Measurements from ENCODE around the gene NSD1. TPM values are rescaled to one million over a fixed set of nuclear protein-coding genes. Genes with fewer than 3 reads are reported as not detected.
A peak's percentile ranks its signal among the peaks of the same experiment; 100 is the strongest.

NSD1 gene
- total and polyA plus RNA-seq, 10 of the 15 experiments (the other 5 are each of a cell fraction or from before 2014, with no cell fraction given): 7.0 to 57.9 (median 30.4) TPM

GRCh38 chr5:177306674-177307543 is 173.3 kb downstream of the NSD1 start (continued):
- TF ChIP-seq NKRF (conservative IDR thresholded peaks at IDR 0.05): no peak
- no peak for TF ChIP-seq FOS (IDR thresholded peaks at IDR 0.05; ENCODE audit: borderline replicate concordance, extremely low read depth, insufficient read length)
- TF ChIP-seq HSF1 (IDR thresholded peaks at IDR 0.05; ENCODE audit: low read depth, low read length): no peak
- TF ChIP-seq RAD21 (IDR thresholded peaks at IDR 0.05; ENCODE audit: insufficient read depth, low read depth, low read length): no peak
- 0 out of 2 replicates have a peak, but pooled peaks have one; percentile 29 for TF ChIP-seq ATF2 (IDR thresholded peaks at IDR 0.05; ENCODE audit: low read length)
- TF ChIP-seq HCFC1 (IDR thresholded peaks at IDR 0.05; ENCODE audit: low read length): no peak
- no peak for TF ChIP-seq BRCA1 (IDR thresholded peaks at IDR 0.05; ENCODE audit: low read depth, low read length)
- TF ChIP-seq ZNF384 (IDR thresholded peaks at IDR 0.05; ENCODE audit: borderline replicate concordance, low read depth, low read length): no peak
- peak; percentile 47; the same call in 1 of the 2 replicates for TF ChIP-seq POLR2AphosphoS5 (IDR thresholded peaks at IDR 0.05; ENCODE audit: low read length)
- TF ChIP-seq SKIL (IDR thresholded peaks at IDR 0.05; ENCODE audit: low read depth, poor library complexity, severe bottlenecking): no peak
- TF ChIP-seq ATF3 (IDR thresholded peaks at IDR 0.05; ENCODE audit: borderline replicate concordance, extremely low read depth, low read depth, low read length): no peak
- TF ChIP-seq EGR1 (IDR thresholded peaks at IDR 0.05; ENCODE audit: borderline replicate concordance in 1 of 2, low read depth in 2 of 2, low read length in 2 of 2): no peak
- TF ChIP-seq ZBTB40 (IDR thresholded peaks at IDR 0.05; ENCODE audit: borderline replicate concordance): no peak
